HFF-Myc (cell line): ENCODE data around the gene LPO.

Experiments
- DNase-seq: peaks from one replicate; pipeline ENCODE4 v3.0.0-alpha.2; 2011; ENCODE audit warnings: low read depth; ENCODE audit errors: extremely low read depth
- H3K4me3 ChIP-seq: replicated peaks from 2 replicates; pipeline ENCODE4 v1.5.1; 2011; ENCODE audit warnings: low read depth, mild to moderate bottlenecking, control low read depth, low read length
- CTCF ChIP-seq: IDR thresholded peaks from 2 replicates; pipeline ENCODE4 v1.5.1; 2012; ENCODE audit warnings: mild to moderate bottlenecking, low read depth, low read length, control low read depth; ENCODE audit errors: missing control alignments

Gene LPO

GRCh38 chr17:58306131-58306951 lies 68.0 kb downstream of the LPO start:
- no peak for TF ChIP-seq CTCF
- DNase-seq: no peak
- no peak overlapping the region for H3K4me3 ChIP-seq

- DNase-seq: no peak
- H3K4me3 ChIP-seq: no peak overlapping the region
- TF ChIP-seq CTCF: no peak
Measured at GRCh38 chr17:58307468-58308172, 69.2 kb downstream of the LPO start.

- H3K4me3 ChIP-seq: no peak overlapping the region
- TF ChIP-seq CTCF: peak; percentile 48
- no peak for DNase-seq
Measured at GRCh38 chr17:58308173-58308984, 70.0 kb downstream of the LPO start.

GRCh38 chr17:58308985-58309917 lies 70.9 kb downstream of the LPO start:
- H3K4me3 ChIP-seq: no peak overlapping the region
- no peak for DNase-seq
- TF ChIP-seq CTCF: no peak

GRCh38 chr17:58309918-58310259 lies 71.5 kb downstream of the LPO start:
- DNase-seq: no peak
- H3K4me3 ChIP-seq: no peak overlapping the region
- TF ChIP-seq CTCF: no peak
